Activated naive CD8-positive, alpha-beta T cell treated with anti-CD3 and anti-CD28 coated beads, Interleukin-2, amount 50 U/mL, for 24 hours (primary cell): ENCODE measurements around the gene PRR5L.

Experiments used
- ATAC-seq: fragments of 150-1000 bp; cut with Tn5 transposase; one replicate; pipeline ENCODE4 v1.10.0; 2021
- DNase-seq: peaks from one replicate; pipeline ENCODE4 v3.0.0; 2021
- H3K27ac Mint-ChIP-seq: one replicate; pipeline ENCODE4 v1.8.0; 2021; ENCODE audit warnings: mild to moderate bottlenecking, mixed read lengths
- H3K27me3 Mint-ChIP-seq: one replicate; pipeline ENCODE4 v1.8.0; 2021; ENCODE audit warnings: mixed read lengths
- H3K36me3 Mint-ChIP-seq: one replicate; pipeline ENCODE4 v1.8.0; 2021; ENCODE audit warnings: low read depth, mixed read lengths
- H3K4me1 Mint-ChIP-seq: one replicate; pipeline ENCODE4 v1.8.0; 2021; ENCODE audit warnings: mixed read lengths
- H3K4me3 Mint-ChIP-seq: one replicate; pipeline ENCODE4 v1.8.0; 2021; ENCODE audit warnings: mild to moderate bottlenecking, moderate library complexity, mixed read lengths
- H3K9me3 Mint-ChIP-seq: one replicate; pipeline ENCODE4 v1.8.0; 2021; ENCODE audit warnings: mixed read lengths

Gene PRR5L

GRCh38 chr11:36367806-36368680, 72.0 kb downstream of the PRR5L start:
- peaks cover 5% of the 10 kb centered on the region for H3K4me1 Mint-ChIP-seq
- H3K27me3 Mint-ChIP-seq = peaks cover 48% of the 10 kb centered on the region
- H3K27ac Mint-ChIP-seq = peak overlapping the region; percentile 3
- no peaks in the 10 kb centered on the region for H3K36me3 Mint-ChIP-seq
- DNase-seq = no peak
- no peak overlapping the region for H3K4me3 Mint-ChIP-seq
- no peaks in the 10 kb centered on the region for H3K9me3 Mint-ChIP-seq
- no peak for ATAC-seq

DNA sequence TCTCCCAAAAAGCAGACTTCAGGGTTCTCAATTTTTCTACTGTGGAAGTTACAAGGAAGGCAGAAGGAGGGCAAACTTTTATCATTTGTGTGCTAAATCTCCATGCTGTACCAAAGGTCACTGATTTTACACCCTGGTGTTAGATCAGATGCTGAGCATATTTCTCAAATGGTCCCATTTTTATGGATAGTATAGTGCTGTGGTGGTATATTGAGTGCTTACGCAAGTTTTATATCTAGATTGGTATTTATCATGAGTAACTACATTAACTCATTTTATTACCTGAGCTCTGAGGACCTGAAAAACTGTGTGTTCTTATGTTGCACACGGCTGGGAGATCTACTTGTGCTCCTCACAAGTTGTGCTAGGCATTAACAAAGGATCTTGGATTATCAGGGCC, 75.1 kb downstream of the PRR5L start:
- H3K4me3 Mint-ChIP-seq = no peak overlapping the region
- H3K27ac Mint-ChIP-seq = no peak overlapping the region
- no peak for ATAC-seq
- H3K27me3 Mint-ChIP-seq = peaks cover 56% of the 10 kb centered on the region
- DNase-seq = no peak
- no peaks in the 10 kb centered on the region for H3K9me3 Mint-ChIP-seq
- H3K4me1 Mint-ChIP-seq = peaks cover 12% of the 10 kb centered on the region
- H3K36me3 Mint-ChIP-seq = no peaks in the 10 kb centered on the region

DNA sequence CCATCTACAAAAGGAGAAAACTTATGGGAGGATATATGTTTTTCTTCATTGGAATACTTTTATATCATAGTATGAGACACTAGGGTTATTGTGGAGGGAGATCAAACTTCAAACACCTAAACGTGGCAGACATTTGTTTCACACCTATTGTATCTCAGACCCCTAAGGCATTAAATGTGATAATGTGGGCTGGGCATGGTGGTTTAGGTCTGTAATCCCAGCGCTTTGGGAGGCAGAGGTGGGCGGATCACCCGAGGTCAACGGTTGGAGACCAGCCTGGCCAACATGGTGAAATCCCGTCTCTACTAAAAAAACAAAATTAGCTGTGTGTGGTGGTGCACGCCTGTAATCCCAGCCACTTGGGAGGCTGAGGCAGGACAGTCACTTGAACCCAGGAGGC, 75.5 kb downstream of the PRR5L start:
- DNase-seq = no peak
- no peak overlapping the region for H3K4me3 Mint-ChIP-seq
- H3K9me3 Mint-ChIP-seq = no peaks in the 10 kb centered on the region
- no peak overlapping the region for H3K27ac Mint-ChIP-seq
- peaks cover 12% of the 10 kb centered on the region for H3K4me1 Mint-ChIP-seq
- peaks cover 56% of the 10 kb centered on the region for H3K27me3 Mint-ChIP-seq
- no peaks in the 10 kb centered on the region for H3K36me3 Mint-ChIP-seq
- no peak for ATAC-seq

- H3K4me1 Mint-ChIP-seq = peaks cover 15% of the 10 kb centered on the region
- DNase-seq (no peak), ATAC-seq (no peak)
- H3K36me3 Mint-ChIP-seq = no peaks in the 10 kb centered on the region
- H3K9me3 Mint-ChIP-seq = no peaks in the 10 kb centered on the region
- H3K27me3 Mint-ChIP-seq = peaks cover 55% of the 10 kb centered on the region
- H3K4me3 Mint-ChIP-seq = no peak overlapping the region
- H3K27ac Mint-ChIP-seq = no peak overlapping the region
Measured at GRCh38 chr11:36372101-36372771, 76.1 kb downstream of the PRR5L start.

DNA sequence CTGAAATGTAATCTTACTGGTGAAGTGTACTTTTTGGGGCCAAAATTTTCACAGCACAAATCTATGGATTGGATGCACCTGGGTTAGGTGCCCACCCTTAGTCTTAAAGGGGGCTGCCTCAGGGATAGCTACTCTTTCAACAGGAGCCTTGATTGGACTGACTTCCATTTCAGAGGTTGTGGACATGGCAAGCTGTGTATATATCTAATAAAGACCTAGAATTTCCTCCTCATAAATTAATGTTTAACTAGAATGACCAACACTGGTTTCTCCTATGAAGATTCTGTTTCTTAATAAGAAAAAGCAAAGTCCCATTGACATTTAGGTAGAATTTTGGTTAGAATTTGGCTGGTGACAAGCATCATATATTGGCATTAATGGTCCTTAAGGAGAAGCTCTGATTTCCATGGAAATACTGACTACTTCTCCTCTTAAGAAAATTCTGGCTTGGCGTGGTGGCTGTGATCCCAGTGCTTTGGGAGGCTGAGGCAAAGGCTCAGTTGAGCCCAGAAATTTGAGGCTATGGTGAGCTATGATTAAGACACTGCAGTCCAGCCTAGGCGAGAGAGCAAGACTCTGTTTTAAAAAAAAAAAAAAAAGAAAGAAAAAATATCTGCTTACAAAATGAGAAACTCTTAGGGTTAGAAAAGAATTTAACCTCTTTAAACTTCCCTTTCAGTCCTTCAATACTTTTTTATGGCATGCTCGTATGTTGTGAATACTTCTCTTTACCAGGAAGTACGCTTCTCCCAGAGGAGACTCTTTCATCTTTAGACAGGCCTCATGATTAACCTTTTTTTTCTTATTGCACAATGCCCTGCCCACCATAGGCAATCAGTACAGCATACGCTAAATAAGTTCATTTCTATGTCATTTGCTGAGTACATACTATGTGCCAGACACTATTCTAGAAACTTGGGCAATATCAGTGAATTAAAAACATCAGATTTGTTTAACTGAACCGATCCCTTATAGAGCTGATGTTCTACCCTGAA, 77.2 kb downstream of the PRR5L start:
- H3K27ac Mint-ChIP-seq = no peak overlapping the region
- peaks cover 60% of the 10 kb centered on the region for H3K27me3 Mint-ChIP-seq
- ATAC-seq = no peak

DNA sequence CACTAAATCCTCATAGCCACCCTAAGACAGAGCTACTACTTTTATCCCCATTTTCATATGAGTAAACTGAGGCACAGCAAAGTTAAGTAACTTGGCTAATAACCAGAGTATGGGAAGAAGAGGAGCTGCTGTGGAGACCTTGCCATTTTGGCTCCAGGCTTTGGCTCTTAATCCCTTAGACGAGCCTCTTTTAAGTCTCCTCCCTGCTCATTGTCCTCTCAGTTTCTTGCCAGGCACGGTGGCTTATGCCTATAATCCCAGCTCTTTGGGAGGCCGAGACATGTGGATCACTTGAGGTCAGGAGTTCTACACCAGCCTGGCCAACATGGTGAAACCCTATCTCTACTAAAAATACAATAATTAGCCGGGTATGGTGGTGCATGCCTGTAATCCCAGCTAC, 78.6 kb downstream of the PRR5L start:
- ATAC-seq = no peak
- no peak overlapping the region for H3K27ac Mint-ChIP-seq
- peaks cover 73% of the 10 kb centered on the region for H3K27me3 Mint-ChIP-seq
- H3K36me3 Mint-ChIP-seq = peaks cover 6% of the 10 kb centered on the region
- H3K9me3 Mint-ChIP-seq = no peaks in the 10 kb centered on the region
- no peak for DNase-seq
- peaks cover 30% of the 10 kb centered on the region for H3K4me1 Mint-ChIP-seq
- H3K4me3 Mint-ChIP-seq = no peak overlapping the region

More for the DNA sequence above, 77.2 kb downstream of the PRR5L start:
- H3K4me1 Mint-ChIP-seq = peaks cover 24% of the 10 kb centered on the region
- DNase-seq = no peak
- no peak overlapping the region for H3K4me3 Mint-ChIP-seq
- no peaks in the 10 kb centered on the region for H3K9me3 Mint-ChIP-seq
- peaks cover 6% of the 10 kb centered on the region for H3K36me3 Mint-ChIP-seq

DNA sequence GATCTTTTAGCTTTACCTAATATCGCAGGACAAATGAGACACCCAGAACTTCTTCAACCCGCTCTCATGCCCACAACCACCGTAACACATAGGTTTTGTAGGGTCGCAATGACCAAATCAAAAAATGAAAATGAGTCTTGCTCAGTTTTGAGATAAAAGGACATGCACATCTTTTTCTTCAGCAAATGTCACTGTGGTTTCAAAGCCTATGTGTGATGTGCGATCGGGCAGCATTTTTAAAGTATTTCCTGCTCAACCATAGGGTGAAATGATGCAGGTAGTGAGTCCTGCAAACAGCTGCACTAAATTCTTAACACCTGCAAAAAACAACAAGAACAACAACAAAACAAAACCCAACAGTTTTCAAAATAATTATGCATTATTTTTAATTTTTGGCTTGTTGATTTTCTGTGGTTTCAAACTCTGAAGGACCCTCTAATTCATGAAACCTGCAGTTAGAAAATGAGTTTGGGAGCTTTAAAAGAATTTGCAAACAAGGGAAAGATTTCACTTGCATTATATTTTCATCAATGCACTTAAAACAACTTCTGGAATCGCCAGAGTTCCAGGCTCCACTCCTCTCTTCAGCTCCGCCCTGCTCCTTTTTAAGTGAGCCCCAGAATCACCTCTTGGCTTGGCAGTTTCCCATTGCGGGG, 79.4 kb downstream of the PRR5L start:
- Mint-ChIP-seq H3K27ac (peak overlapping the region; percentile 64), H3K27me3 (peaks cover 73% of the 10 kb centered on the region), H3K9me3 (no peaks in the 10 kb centered on the region), H3K4me1 (peaks cover 30% of the 10 kb centered on the region), H3K36me3 (peaks cover 6% of the 10 kb centered on the region), H3K4me3 (peak overlapping the region; percentile 87)
- peak; percentile 34 for ATAC-seq
- DNase-seq = no peak

- Mint-ChIP-seq H3K36me3 (peaks cover 6% of the 10 kb centered on the region), H3K4me3 (peak overlapping the region; percentile 87), H3K27me3 (peaks cover 69% of the 10 kb centered on the region), H3K4me1 (peaks cover 36% of the 10 kb centered on the region), H3K9me3 (no peaks in the 10 kb centered on the region), H3K27ac (peak overlapping the region; percentile 76)
- ATAC-seq (no peak), DNase-seq (peak; percentile 29)
Measured at GRCh38 chr11:36376009-36376887, 80.2 kb downstream of the PRR5L start.

- DNase-seq (peak; percentile 58), ATAC-seq (peak; percentile 64)
- Mint-ChIP-seq H3K27ac (peak overlapping the region; percentile 76), H3K4me1 (peaks cover 38% of the 10 kb centered on the region), H3K4me3 (peak overlapping the region; percentile 87), H3K27me3 (peaks cover 65% of the 10 kb centered on the region), H3K9me3 (no peaks in the 10 kb centered on the region), H3K36me3 (peaks cover 8% of the 10 kb centered on the region)
Measured at GRCh38 chr11:36376888-36377758, 81.0 kb downstream of the PRR5L start.

DNA sequence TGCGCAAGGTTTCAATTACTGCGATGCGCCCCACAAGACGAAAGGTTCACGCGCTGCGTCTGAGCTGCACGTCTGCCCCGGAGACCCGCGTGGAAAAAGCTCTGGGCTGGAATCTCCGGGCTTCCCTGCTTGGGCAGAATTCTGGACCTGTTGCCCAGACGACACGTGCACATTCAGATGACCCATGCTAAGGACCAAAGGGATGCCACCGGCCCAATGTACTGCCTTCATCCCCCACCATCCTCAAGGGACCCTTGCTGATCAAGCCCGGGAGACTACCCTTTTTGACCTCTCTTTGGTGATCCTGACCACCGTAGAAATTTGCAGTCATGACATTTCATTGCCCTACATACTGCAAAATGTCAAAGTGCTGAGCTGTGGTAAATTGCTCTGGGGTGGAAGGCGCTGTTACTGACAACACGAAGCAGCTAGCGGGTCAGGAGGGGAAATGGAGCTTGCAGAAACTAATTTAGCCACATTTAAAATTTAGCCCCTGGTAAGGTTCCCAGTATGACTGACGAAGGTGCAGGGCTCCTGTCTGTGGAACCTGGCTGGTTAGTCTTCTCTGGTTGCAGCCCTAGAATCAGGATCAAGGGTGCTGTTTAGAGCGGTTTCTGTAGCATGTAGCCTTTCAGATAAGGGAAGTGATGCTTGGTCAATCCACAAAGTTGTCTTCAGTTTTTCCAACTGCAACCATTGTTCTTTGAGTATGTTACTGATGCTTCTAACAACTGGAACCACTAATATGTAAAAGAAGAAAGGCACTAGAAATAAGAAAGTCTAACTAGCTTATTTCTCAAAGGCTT, 81.9 kb downstream of the PRR5L start:
- Mint-ChIP-seq H3K27me3 (peaks cover 60% of the 10 kb centered on the region), H3K36me3 (peaks cover 8% of the 10 kb centered on the region)

DNA sequence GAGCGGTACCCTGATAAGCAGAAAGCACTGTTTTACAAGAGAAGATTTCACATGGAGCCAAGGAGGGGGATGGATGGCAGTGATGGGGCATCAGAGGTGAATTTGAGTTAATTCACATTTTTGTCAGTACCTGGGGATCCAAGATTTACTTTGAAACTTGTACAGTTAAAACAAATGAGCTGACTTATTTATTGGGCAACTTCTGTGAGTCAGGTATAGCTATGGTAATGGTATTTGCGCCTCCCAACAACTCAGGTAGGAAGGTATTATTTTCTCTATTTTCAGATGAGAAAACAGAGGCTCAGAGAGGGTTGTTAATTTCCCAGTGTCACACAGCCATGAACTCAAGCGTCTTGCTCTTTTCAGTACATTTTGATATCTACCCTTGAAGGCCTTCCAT, 83.6 kb downstream of the PRR5L start:
- no peak for ATAC-seq
- Mint-ChIP-seq H3K4me3 (peak overlapping the region; percentile 87), H3K4me1 (peaks cover 43% of the 10 kb centered on the region)

More for the DNA sequence above, 81.9 kb downstream of the PRR5L start:
- ATAC-seq (peak; percentile 56), DNase-seq (no peak)
- Mint-ChIP-seq H3K27ac (peak overlapping the region; percentile 42), H3K4me1 (peaks cover 38% of the 10 kb centered on the region), H3K9me3 (no peaks in the 10 kb centered on the region), H3K4me3 (peak overlapping the region; percentile 87)

More for the DNA sequence above, 83.6 kb downstream of the PRR5L start:
- Mint-ChIP-seq H3K36me3 (peaks cover 8% of the 10 kb centered on the region), H3K9me3 (no peaks in the 10 kb centered on the region), H3K27me3 (peaks cover 51% of the 10 kb centered on the region), H3K27ac (peak overlapping the region; percentile 17)
- DNase-seq = no peak
